ENCODE measurements around the gene FLVCR2.

FLVCR2 gene

DNA sequence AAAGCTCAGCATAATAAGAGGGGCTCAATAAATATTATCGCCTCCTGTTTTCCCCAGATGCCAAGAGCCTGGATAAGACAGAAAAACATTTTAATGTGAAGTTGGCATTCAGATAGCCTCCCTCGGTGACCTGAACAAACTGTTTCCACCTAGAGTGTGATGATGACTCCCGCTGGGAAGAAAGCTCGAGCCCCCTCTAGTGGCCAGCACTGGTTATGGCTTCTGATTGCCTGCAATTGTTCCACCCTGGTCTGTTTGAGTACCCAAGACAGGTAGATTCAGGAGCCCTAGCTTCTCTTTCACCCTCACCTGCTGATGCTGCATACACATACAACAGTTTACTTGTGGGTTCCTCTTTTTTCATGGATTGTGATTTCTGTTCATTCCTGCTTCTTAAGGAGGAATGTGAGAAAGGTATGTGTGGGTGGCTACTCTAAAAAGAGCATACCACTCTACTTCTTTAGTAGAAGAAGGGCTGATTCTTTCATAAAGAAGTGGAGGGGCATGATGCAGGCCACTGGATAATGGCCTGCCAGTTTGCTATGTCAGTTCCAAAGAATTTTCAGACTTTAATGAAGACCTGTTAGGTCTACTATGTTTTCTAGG, 75.8 kb downstream of the FLVCR2 start:
- H3K27me3 ChIP-seq (ENCODE audit: insufficient read depth, insufficient read length) = no peaks in the 10 kb centered on the region
- H3K9ac ChIP-seq (ENCODE audit: insufficient read length, low read depth) = no peak overlapping the region
- peaks cover 70% of the 10 kb centered on the region for H3K36me3 ChIP-seq (ENCODE audit: insufficient read depth, insufficient read length, low read length)
- TF ChIP-seq SUZ12 (IDR thresholded peaks at IDR 0.05; ENCODE audit: extremely low read depth, insufficient read depth, insufficient read length) (no peak), ZNF274 (IDR thresholded peaks at IDR 0.05; ENCODE audit: low read depth, low read length) (no peak), YY1 (IDR thresholded peaks at IDR 0.05; ENCODE audit: insufficient read depth, insufficient read length) (no peak)
- H3K9me3 ChIP-seq (ENCODE audit: insufficient read depth, low read length) = no peaks in the 10 kb centered on the region
- H3K4me3 ChIP-seq (ENCODE audit: insufficient read length, low read depth) = no peak overlapping the region
- peak; percentile 35 for DNase-seq (ENCODE audit: low read depth, low spot score)
- H3K4me1 ChIP-seq (ENCODE audit: insufficient read depth, insufficient read length) = no peaks in the 10 kb centered on the region

- no peaks in the 10 kb centered on the region for H3K9me3 ChIP-seq (ENCODE audit: insufficient read depth, low read length)
- no peak for TF ChIP-seq ZNF274 (IDR thresholded peaks at IDR 0.05; ENCODE audit: low read depth, low read length)
- TF ChIP-seq SUZ12 (IDR thresholded peaks at IDR 0.05; ENCODE audit: extremely low read depth, insufficient read depth, insufficient read length) = no peak
- TF ChIP-seq YY1 (IDR thresholded peaks at IDR 0.05; ENCODE audit: insufficient read depth, insufficient read length) = no peak
- H3K9ac ChIP-seq (ENCODE audit: insufficient read length, low read depth) = no peak overlapping the region
- H3K27me3 ChIP-seq (ENCODE audit: insufficient read depth, insufficient read length) = no peaks in the 10 kb centered on the region
- no peak for DNase-seq (ENCODE audit: low read depth, low spot score)
- H3K36me3 ChIP-seq (ENCODE audit: insufficient read depth, insufficient read length, low read length) = peaks cover 59% of the 10 kb centered on the region
- no peaks in the 10 kb centered on the region for H3K4me1 ChIP-seq (ENCODE audit: insufficient read depth, insufficient read length)
- no peak overlapping the region for H3K4me3 ChIP-seq (ENCODE audit: insufficient read length, low read depth)
Observed at GRCh38 chr14:75655235-75655634, 76.8 kb downstream of the FLVCR2 start.

DNA sequence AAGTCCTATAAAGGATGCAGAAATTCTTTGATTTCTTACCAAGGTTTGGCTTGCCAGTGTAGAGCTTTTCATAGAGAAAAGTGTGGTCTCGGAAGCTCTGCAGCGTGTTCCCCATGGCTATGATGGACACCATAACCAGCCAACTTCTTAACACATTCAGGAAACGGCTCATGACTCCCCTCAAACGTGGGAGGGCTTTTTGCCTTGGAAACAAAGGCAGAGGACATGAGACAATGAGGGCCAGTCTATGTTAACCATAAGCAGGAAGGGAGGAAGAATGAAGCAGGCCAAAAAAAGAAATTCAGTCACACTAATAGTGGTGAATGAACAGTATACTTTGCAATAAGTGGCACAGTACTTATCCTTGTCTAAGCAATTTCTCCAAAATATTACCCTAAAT, 78.9 kb downstream of the FLVCR2 start:
- no peak for DNase-seq (ENCODE audit: low read depth, low spot score)
- H3K9ac ChIP-seq (ENCODE audit: insufficient read length, low read depth) = no peak overlapping the region
- peaks cover 39% of the 10 kb centered on the region for H3K36me3 ChIP-seq (ENCODE audit: insufficient read depth, insufficient read length, low read length)
- no peak overlapping the region for H3K4me3 ChIP-seq (ENCODE audit: insufficient read length, low read depth)
- TF ChIP-seq ZNF274 (IDR thresholded peaks at IDR 0.05; ENCODE audit: low read depth, low read length) (no peak), YY1 (IDR thresholded peaks at IDR 0.05; ENCODE audit: insufficient read depth, insufficient read length) (no peak), SUZ12 (IDR thresholded peaks at IDR 0.05; ENCODE audit: extremely low read depth, insufficient read depth, insufficient read length) (no peak)
- no peaks in the 10 kb centered on the region for H3K9me3 ChIP-seq (ENCODE audit: insufficient read depth, low read length)
- H3K27me3 ChIP-seq (ENCODE audit: insufficient read depth, insufficient read length) = no peaks in the 10 kb centered on the region
- H3K4me1 ChIP-seq (ENCODE audit: insufficient read depth, insufficient read length) = no peaks in the 10 kb centered on the region

GRCh38 chr14:75658957-75659356, 80.5 kb downstream of the FLVCR2 start:
- Histone ChIP-seq H3K27me3 (ENCODE audit: insufficient read depth, insufficient read length) (no peaks in the 10 kb centered on the region), H3K36me3 (ENCODE audit: insufficient read depth, insufficient read length, low read length) (peaks cover 46% of the 10 kb centered on the region), H3K9ac (ENCODE audit: insufficient read length, low read depth) (no peak overlapping the region), H3K4me3 (ENCODE audit: insufficient read length, low read depth) (no peak overlapping the region), H3K9me3 (ENCODE audit: insufficient read depth, low read length) (no peaks in the 10 kb centered on the region), H3K4me1 (ENCODE audit: insufficient read depth, insufficient read length) (no peaks in the 10 kb centered on the region)
- TF ChIP-seq SUZ12 (IDR thresholded peaks at IDR 0.05; ENCODE audit: extremely low read depth, insufficient read depth, insufficient read length) (no peak), ZNF274 (IDR thresholded peaks at IDR 0.05; ENCODE audit: low read depth, low read length) (no peak), YY1 (IDR thresholded peaks at IDR 0.05; ENCODE audit: insufficient read depth, insufficient read length) (no peak)
- no peak for DNase-seq (ENCODE audit: low read depth, low spot score)

GRCh38 chr14:75660238-75660629, 81.8 kb downstream of the FLVCR2 start:
- H3K4me3 ChIP-seq (ENCODE audit: insufficient read length, low read depth) = peak overlapping the region; percentile 80
- DNase-seq (ENCODE audit: low read depth, low spot score) = no peak
- H3K4me1 ChIP-seq (ENCODE audit: insufficient read depth, insufficient read length) = no peaks in the 10 kb centered on the region
- TF ChIP-seq YY1 (IDR thresholded peaks at IDR 0.05; ENCODE audit: insufficient read depth, insufficient read length) (no peak), ZNF274 (IDR thresholded peaks at IDR 0.05; ENCODE audit: low read depth, low read length) (no peak), SUZ12 (IDR thresholded peaks at IDR 0.05; ENCODE audit: extremely low read depth, insufficient read depth, insufficient read length) (no peak)
- H3K27me3 ChIP-seq (ENCODE audit: insufficient read depth, insufficient read length) = no peaks in the 10 kb centered on the region
- no peaks in the 10 kb centered on the region for H3K9me3 ChIP-seq (ENCODE audit: insufficient read depth, low read length)
- H3K36me3 ChIP-seq (ENCODE audit: insufficient read depth, insufficient read length, low read length) = peaks cover 50% of the 10 kb centered on the region
- H3K9ac ChIP-seq (ENCODE audit: insufficient read length, low read depth) = peak overlapping the region; percentile 76

DNA sequence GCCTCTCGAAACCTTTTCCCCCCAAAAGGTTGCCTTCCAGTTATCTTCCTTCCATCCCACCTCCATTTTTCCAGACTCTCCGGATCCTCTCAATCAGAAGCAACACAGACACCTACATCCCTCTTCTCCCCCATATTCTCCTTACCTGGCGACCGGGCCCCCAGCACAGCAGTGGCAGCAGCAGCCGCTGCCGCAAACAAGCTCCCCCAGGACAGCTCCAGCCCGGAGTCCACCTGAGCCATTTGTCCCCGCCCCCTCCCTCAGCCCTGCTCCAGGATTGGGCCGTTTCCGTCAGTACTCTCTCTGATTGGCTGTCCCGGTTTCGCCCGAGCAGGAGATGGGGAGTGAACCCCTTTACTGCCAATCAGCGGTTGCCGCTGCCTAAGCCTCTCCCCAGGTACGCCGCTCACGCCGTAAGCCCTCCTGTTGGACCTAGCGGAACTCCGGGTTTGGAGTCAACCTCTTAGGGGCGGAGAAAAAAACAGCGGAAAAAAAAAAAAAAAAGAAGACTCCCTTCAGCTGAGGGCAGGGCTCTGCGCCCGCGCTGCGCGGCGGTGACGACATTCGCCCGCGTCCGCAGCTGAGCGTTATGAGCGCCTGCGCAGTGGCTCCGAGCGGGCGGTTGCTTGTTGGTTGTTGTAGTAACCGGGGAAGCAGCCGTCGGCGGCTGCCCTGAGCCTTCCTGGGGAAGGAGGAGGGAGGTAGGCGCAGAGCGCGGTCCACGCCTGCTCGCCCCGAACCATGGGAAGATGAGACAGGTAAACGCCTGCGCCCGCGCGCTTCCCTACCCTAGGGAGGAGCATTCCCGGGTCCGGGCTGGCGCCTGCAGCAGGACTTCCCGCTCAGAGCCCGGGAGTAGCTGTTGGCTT, 82.4 kb downstream of the FLVCR2 start, which contains the start of the genes ERG28 and TTLL5:
Gene ERG28, minus strand, starts transcription at position 247 of the 869 bp plus-strand sequence. CDS start 3,374 bp downstream, outside the sequence.
Gene TTLL5, plus strand, starts transcription at position 617 of the 869 bp plus-strand sequence. CDS start 1,904 bp downstream, outside the sequence.
- no peaks in the 10 kb centered on the region for H3K4me1 ChIP-seq (ENCODE audit: insufficient read depth, insufficient read length)
- H3K9me3 ChIP-seq (ENCODE audit: insufficient read depth, low read length) = no peaks in the 10 kb centered on the region
- TF ChIP-seq SUZ12 (IDR thresholded peaks at IDR 0.05; ENCODE audit: extremely low read depth, insufficient read depth, insufficient read length) = no peak
- no peak for TF ChIP-seq ZNF274 (IDR thresholded peaks at IDR 0.05; ENCODE audit: low read depth, low read length)
- no peak for TF ChIP-seq YY1 (IDR thresholded peaks at IDR 0.05; ENCODE audit: insufficient read depth, insufficient read length)
- DNase-seq (ENCODE audit: low read depth, low spot score) = peak; percentile 94
- H3K9ac ChIP-seq (ENCODE audit: insufficient read length, low read depth) = peak within 1 kb of the TSS; percentile 85
- H3K27me3 ChIP-seq (ENCODE audit: insufficient read depth, insufficient read length) = no peaks in the 10 kb centered on the region
- H3K4me3 ChIP-seq (ENCODE audit: insufficient read length, low read depth) = peak within 1 kb of the TSS; percentile 80
- peaks cover 46% of the 10 kb centered on the region for H3K36me3 ChIP-seq (ENCODE audit: insufficient read depth, insufficient read length, low read length)

GRCh38 chr14:75661499-75661814, 83.0 kb downstream of the FLVCR2 start:
- no peaks in the 10 kb centered on the region for H3K4me1 ChIP-seq (ENCODE audit: insufficient read depth, insufficient read length)
- H3K9ac ChIP-seq (ENCODE audit: insufficient read length, low read depth) = peak overlapping the region; percentile 85
- peak overlapping the region; percentile 80 for H3K4me3 ChIP-seq (ENCODE audit: insufficient read length, low read depth)
- no peaks in the 10 kb centered on the region for H3K9me3 ChIP-seq (ENCODE audit: insufficient read depth, low read length)
- TF ChIP-seq SUZ12 (IDR thresholded peaks at IDR 0.05; ENCODE audit: extremely low read depth, insufficient read depth, insufficient read length) (no peak), ZNF274 (IDR thresholded peaks at IDR 0.05; ENCODE audit: low read depth, low read length) (no peak), YY1 (IDR thresholded peaks at IDR 0.05; ENCODE audit: insufficient read depth, insufficient read length) (no peak)
- no peaks in the 10 kb centered on the region for H3K27me3 ChIP-seq (ENCODE audit: insufficient read depth, insufficient read length)
- H3K36me3 ChIP-seq (ENCODE audit: insufficient read depth, insufficient read length, low read length) = peaks cover 40% of the 10 kb centered on the region
- no peak for DNase-seq (ENCODE audit: low read depth, low spot score)

Data from NT2/D1 (cell line).